Thoracic aorta (tissue), 2 donors: ENCODE results near the gene ST3GAL2. TPM values are rescaled to one million over a fixed set of nuclear protein-coding genes. Genes with fewer than 3 reads are reported as not detected.
"Not testable (repeated sequence)": the region's sequence is repeated elsewhere in the genome, so short reads cannot be mapped to it uniquely, and the experiment has no call there.

Experiments used
- ATAC-seq: fragments of 150-250 bp; one replicate; pipeline ENCODE4 v1.8.0; 2017; ENCODE audit warnings: low read depth; ENCODE audit not compliant: insufficient number of reproducible peaks, low FRiP score
- DNase-seq: peaks from one replicate; pipeline ENCODE4 v3.0.0-alpha.2; 2020; ENCODE audit warnings: low spot score
- H3K27ac ChIP-seq, 2 donors: fragments of 200-600 bp; sonication (generic); 1 replicate in 1 of 2; 2 replicates in 1 of 2; pipeline ENCODE4 v1.5.1; 2016; ENCODE audit warnings: mild to moderate bottlenecking in 2 of 2, moderate library complexity in 2 of 2
- H3K27me3 ChIP-seq: fragments of 200-600 bp; sonication (generic); replicated peaks from 2 replicates; pipeline ENCODE4 v1.6.0; 2016; ENCODE audit warnings: mild to moderate bottlenecking; ENCODE audit not compliant: insufficient read depth
- H3K36me3 ChIP-seq: fragments of 200-600 bp; sonication (generic); one replicate; pipeline ENCODE4 v1.5.1; 2016
- H3K4me1 ChIP-seq, 2 donors: fragments of 200-600 bp; sonication (generic); 1 replicate in 1 of 2; 2 replicates in 1 of 2; pipeline versions ENCODE4 v1.5.1 to v1.6.0; 2016; ENCODE audit warnings: low read depth in 2 of 2, mild to moderate bottlenecking in 1 of 2; ENCODE audit not compliant: control insufficient read depth in 1 of 2
- H3K4me3 ChIP-seq: fragments of 200-600 bp; sonication (generic); 2 replicates; pipeline ENCODE4 v1.5.1; 2016; ENCODE audit warnings: mild to moderate bottlenecking
- H3K9me3 ChIP-seq: fragments of 200-600 bp; sonication (generic); 2 replicates; pipeline ENCODE4 v1.5.1; 2016
- total RNA-seq, 2 donors: library from RNA; depleted of rRNA; stranded (reverse); fragments of >200 nt; gene quantifications; one replicate each; pipeline versions ENCODE4 v1.1.0 to v1.2.3, GENCODE V29; 2016
- TF ChIP-seq, protein P1 (sequence below): fragments of 200-600 bp; sonication (generic); IDR thresholded peaks from one replicate; pipeline ENCODE4 v1.5.1; 2019; ENCODE audit warnings: antibody characterized with exemption

Gene ST3GAL2
- total RNA-seq, 2 donors from 2014 or later = 21.0 to 28.4 TPM

DNA sequence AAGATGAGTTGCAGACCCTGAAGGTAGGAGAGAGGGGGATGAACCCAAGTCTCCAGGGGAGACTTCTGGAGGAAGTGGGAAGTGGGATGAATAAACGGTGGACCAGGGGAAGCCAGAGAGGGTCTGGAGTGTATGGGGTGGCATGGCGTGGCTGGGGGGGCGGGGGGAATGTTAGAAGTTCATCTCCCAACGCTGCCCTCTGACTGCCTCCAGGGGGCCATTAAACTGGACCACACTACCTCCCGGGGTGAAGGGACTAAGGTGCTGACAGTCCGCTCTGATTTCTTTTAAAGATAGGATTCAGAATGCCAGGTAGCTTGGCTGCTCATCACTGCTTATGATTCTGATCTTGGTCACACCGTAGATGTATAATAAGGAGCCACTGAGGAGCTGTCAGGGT, 21.2 kb downstream of the ST3GAL2 start:
- Histone ChIP-seq H3K9me3 (no peaks in the 10 kb centered on the region), H3K27me3 (no peaks in the 10 kb centered on the region), H3K36me3 (no peaks in the 10 kb centered on the region), H3K27ac (no peak overlapping the region), H3K4me1 (no peaks in the 10 kb centered on the region), H3K4me3 (no peak overlapping the region)
- ATAC-seq = no peak
- TF ChIP-seq, protein P1, sequence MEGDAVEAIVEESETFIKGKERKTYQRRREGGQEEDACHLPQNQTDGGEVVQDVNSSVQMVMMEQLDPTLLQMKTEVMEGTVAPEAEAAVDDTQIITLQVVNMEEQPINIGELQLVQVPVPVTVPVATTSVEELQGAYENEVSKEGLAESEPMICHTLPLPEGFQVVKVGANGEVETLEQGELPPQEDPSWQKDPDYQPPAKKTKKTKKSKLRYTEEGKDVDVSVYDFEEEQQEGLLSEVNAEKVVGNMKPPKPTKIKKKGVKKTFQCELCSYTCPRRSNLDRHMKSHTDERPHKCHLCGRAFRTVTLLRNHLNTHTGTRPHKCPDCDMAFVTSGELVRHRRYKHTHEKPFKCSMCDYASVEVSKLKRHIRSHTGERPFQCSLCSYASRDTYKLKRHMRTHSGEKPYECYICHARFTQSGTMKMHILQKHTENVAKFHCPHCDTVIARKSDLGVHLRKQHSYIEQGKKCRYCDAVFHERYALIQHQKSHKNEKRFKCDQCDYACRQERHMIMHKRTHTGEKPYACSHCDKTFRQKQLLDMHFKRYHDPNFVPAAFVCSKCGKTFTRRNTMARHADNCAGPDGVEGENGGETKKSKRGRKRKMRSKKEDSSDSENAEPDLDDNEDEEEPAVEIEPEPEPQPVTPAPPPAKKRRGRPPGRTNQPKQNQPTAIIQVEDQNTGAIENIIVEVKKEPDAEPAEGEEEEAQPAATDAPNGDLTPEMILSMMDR = no peak
- no peak for DNase-seq

DNA sequence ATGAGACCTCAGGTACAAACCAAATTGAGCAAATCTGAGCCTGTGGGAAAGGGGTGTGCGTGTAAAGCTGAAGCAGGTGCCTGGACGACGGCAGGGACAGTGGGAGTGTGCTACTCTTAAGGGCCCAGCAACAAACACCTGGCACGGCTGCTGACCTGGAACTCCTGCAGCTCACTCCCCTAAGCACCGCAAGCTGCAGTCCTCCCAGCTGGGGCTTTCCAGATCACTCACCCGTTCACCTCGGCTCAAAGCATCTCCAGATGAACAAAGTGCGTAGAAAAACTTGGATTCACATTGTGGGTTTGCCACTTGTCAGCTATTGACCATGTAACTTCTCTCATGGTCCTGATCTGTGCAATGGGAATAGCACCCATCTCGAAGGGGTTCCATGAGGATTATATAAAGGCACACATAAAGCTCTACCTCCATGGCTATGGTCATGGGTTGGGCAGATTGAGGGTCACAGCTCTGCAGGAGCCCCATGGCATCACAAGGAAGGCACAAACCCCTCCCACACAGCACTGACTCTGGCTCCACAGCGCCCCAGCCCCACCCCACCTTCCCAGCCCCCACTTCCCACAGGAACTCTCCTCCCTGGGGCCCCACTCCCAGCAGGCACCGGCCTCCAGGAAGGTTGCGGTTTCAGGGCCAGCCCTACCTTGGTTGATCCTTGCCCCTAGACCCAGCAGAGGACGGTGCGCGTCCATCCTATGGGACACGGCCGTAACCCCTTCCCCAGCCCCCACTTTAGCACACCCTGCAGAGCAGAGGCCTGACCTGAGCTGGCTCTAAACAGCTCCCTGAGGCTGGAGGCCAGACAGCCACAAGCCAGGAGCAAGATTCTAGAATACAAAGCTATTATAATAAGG, 21.9 kb downstream of the ST3GAL2 start:
- TF ChIP-seq, protein P1 = no peak
- ATAC-seq = no peak
- no peak for DNase-seq
- Histone ChIP-seq H3K36me3 (no peaks in the 10 kb centered on the region), H3K4me3 (no peak overlapping the region), H3K9me3 (no peaks in the 10 kb centered on the region), H3K27me3 (no peaks in the 10 kb centered on the region), H3K27ac (no peak overlapping the region), H3K4me1 (no peaks in the 10 kb centered on the region)

DNA sequence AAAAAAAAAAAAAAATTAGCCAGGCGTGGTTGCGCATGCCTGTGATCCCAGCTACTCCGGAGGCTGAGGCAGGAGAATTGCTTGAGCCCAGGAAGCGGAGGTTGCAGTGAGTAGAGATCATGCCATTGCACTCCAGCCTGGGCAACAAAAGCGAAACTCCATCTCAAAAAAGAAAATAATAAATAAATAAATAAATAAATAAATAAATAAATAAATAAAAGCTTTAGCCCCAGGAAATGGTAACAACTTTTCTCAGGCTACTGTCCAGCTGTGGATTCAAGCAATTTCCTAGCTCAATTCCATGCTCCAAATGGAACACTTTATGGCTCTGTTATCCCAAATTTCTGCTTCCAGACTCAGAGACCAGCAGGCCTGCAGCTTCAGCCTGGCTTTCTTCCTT, 25.3 kb downstream of the ST3GAL2 start:
- H3K36me3 ChIP-seq, H3K27me3 ChIP-seq, H3K4me3 ChIP-seq, H3K9me3 ChIP-seq, ATAC-seq, DNase-seq, H3K27ac ChIP-seq: not testable (repeated sequence)
- H3K4me1 ChIP-seq = peaks cover 0 to 11% of the 10 kb centered on the region in 2 donors

DNA sequence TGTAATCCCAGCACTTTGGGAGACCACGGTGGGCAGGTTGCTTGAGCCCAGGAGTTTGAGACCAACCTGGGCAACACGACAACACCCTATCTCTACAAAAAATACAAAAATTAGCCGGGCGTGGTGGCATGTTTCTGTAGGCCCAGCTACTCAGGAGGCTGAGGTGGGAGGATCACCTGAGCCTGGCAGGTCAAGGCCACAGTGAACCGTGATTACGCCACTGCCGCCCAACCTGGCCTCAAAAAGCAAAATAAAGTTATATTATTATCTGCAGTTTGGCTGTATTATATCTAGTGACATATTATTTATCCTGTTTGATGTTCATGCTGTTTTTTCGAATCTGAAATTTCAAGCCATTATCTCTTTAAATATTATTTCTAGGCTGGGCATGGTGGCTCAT, 26.5 kb downstream of the ST3GAL2 start:
- H3K4me3 ChIP-seq = no peak overlapping the region
- DNase-seq (no peak), ATAC-seq (no peak)
- H3K4me1 ChIP-seq = peaks cover 0 to 11% of the 10 kb centered on the region in 2 donors
- TF ChIP-seq, protein P1 = no peak
- H3K27me3 ChIP-seq = no peaks in the 10 kb centered on the region
- H3K27ac ChIP-seq = no peak overlapping the region
- H3K9me3 ChIP-seq = no peaks in the 10 kb centered on the region
- H3K36me3 ChIP-seq = no peaks in the 10 kb centered on the region

DNA sequence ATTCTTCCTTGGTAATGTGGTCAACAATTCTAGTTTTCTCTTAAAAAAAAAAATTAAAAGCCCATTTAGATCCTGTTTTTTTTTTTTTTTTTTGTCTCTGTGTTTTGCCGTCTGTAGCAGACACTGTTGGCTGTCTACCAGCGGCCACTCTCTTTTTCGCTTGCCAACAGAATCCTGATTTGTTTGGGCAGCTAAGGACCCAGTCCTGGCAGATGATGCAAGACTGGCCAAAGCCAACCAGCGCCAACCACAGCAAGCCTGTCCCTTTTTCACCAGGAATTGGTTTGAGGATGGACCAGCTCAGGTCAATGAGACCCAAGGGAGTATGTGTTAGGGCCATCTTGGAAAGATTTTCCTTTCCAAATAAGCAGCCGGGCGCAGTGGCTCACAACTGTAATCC, 28.2 kb downstream of the ST3GAL2 start:
- Histone ChIP-seq H3K4me3 (no peak overlapping the region), H3K27me3 (no peaks in the 10 kb centered on the region), H3K36me3 (no peaks in the 10 kb centered on the region), H3K4me1 (peaks cover 0 to 11% of the 10 kb centered on the region in 2 donors), H3K27ac (no peak overlapping the region), H3K9me3 (no peaks in the 10 kb centered on the region)
- DNase-seq (no peak), ATAC-seq (no peak)
- TF ChIP-seq, protein P1 = no peak
